HepG2 (cell line): ENCODE measurements around the gene THAP2. TPM values are rescaled to one million over a fixed set of nuclear protein-coding genes. Genes with fewer than 3 reads are reported as not detected.

Source experiments
- ARNT2 ChIP-seq: sonication (generic); formaldehyde crosslinking; IDR thresholded peaks from 2 replicates; pipeline ENCODE4 v1.8.0; 2022; ENCODE audit warnings: mild to moderate bottlenecking, low read depth, missing genetic modification reagents, moderate library complexity
- GPN1 ChIP-seq: sonication (generic); formaldehyde crosslinking; IDR thresholded peaks from 2 replicates; pipeline ENCODE4 v1.5.1; 2020; ENCODE audit warnings: missing genetic modification reagents, borderline replicate concordance
- IKZF4 ChIP-seq: sonication (generic); formaldehyde crosslinking; IDR thresholded peaks from 2 replicates; pipeline ENCODE4 v1.5.1; 2020; ENCODE audit warnings: borderline replicate concordance, mild to moderate bottlenecking, low read depth, missing genetic modification reagents; ENCODE audit errors: not compliant biosample characterization
- KDM2A ChIP-seq: sonication (generic); formaldehyde crosslinking; IDR thresholded peaks from 2 replicates; pipeline ENCODE4 v1.4.0; 2020; ENCODE audit warnings: low read depth, missing genetic modification reagents, borderline replicate concordance
- KDM5B ChIP-seq: sonication (generic); formaldehyde crosslinking; IDR thresholded peaks from 2 replicates; pipeline ENCODE4 v1.4.0; 2020; ENCODE audit warnings: missing genetic modification reagents, mild to moderate bottlenecking, borderline replicate concordance
- KLF6 ChIP-seq: IDR thresholded peaks from 2 replicates; pipeline ENCODE4 v1.8.0; 2016; ENCODE audit warnings: missing biosample characterization, missing genetic modification reagents
- MED8 ChIP-seq: sonication (generic); formaldehyde crosslinking; IDR thresholded peaks from 2 replicates; pipeline ENCODE4 v1.8.1; 2023; ENCODE audit warnings: mild to moderate bottlenecking, missing genetic modification reagents; ENCODE audit not compliant: insufficient replicate concordance
- NR1H2 ChIP-seq: sonication (generic); formaldehyde crosslinking; IDR thresholded peaks from 2 replicates; pipeline ENCODE4 v1.8.1; 2022; ENCODE audit warnings: low read depth, missing genetic modification reagents, borderline replicate concordance
- PATZ1 ChIP-seq: sonication (generic); formaldehyde crosslinking; IDR thresholded peaks from 2 replicates; pipeline ENCODE4 v1.4.0; 2020; ENCODE audit warnings: missing genetic modification reagents
- PHF21A ChIP-seq: sonication (generic); formaldehyde crosslinking; IDR thresholded peaks from 2 replicates; pipeline ENCODE4 v1.5.0; 2020; ENCODE audit warnings: mild to moderate bottlenecking, missing genetic modification reagents
- ZNF205 ChIP-seq: IDR thresholded peaks from 2 replicates; pipeline ENCODE4 v1.6.1; 2018; ENCODE audit warnings: missing biosample characterization, missing genetic modification reagents
- ZNF326 ChIP-seq: sonication (generic); formaldehyde crosslinking; IDR thresholded peaks from 2 replicates; pipeline ENCODE4 v1.4.0; 2020; ENCODE audit warnings: missing genetic modification reagents, borderline replicate concordance
- ZNF44 ChIP-seq: sonication (generic); formaldehyde crosslinking; IDR thresholded peaks from 2 replicates; pipeline ENCODE4 v1.5.1; 2020; ENCODE audit warnings: mild to moderate bottlenecking, missing genetic modification reagents
- ZNF513 ChIP-seq: sonication (generic); formaldehyde crosslinking; conservative IDR thresholded peaks from 2 replicates; pipeline ENCODE4 v1.5.0; 2020; ENCODE audit warnings: missing genetic modification reagents
- ZNF567 ChIP-seq: sonication (generic); formaldehyde crosslinking; IDR thresholded peaks from 2 replicates; pipeline ENCODE4 v1.8.1; 2023; ENCODE audit warnings: mild to moderate bottlenecking, missing genetic modification reagents, borderline replicate concordance
- ZNF616 ChIP-seq: sonication (generic); formaldehyde crosslinking; IDR thresholded peaks from 2 replicates; pipeline ENCODE4 v1.5.0; 2020; ENCODE audit warnings: low read depth, mild to moderate bottlenecking, missing genetic modification reagents
- ZNF687 ChIP-seq: sonication (generic); formaldehyde crosslinking; IDR thresholded peaks from 2 replicates; pipeline ENCODE4 v1.5.1; 2020; ENCODE audit warnings: mild to moderate bottlenecking, missing genetic modification reagents, moderate library complexity
- ZSCAN5A ChIP-seq: sonication (generic); formaldehyde crosslinking; IDR thresholded peaks from 2 replicates; pipeline ENCODE4 v1.8.0; 2022; ENCODE audit warnings: mild to moderate bottlenecking, missing genetic modification reagents, borderline replicate concordance
- polyA plus RNA-seq, 8 experiments: library from polyadenylated mRNA; depleted of rRNA in 3 of 8; stranded (reverse) in 7 of 8; unstranded in 1 of 8; fragments of >200 nt; fragmentation: Illumina TruSeq in 4 of 8; extraction: Trizol in 4 of 8; gene quantifications; 2 replicates each; pipeline versions ENCODE4 v1.2.1 to v1.2.3, GENCODE V29; 2011 to 2016; ENCODE audit warnings: low read depth in 4 of 8, missing spikeins in 1 of 8, mixed read lengths in 1 of 8; ENCODE audit not compliant: insufficient read depth in 1 of 8
- total RNA-seq, 5 experiments: library from RNA; depleted of rRNA; stranded (reverse); fragments of >200 nt; fragmentation: Illumina TruSeq; extraction: Trizol; gene quantifications; 2 replicates each; pipeline ENCODE4 v1.2.3, GENCODE V29; 2016; ENCODE audit warnings: low read depth in 1 of 5

THAP2 gene
- total and polyA plus RNA-seq, 2 of the 13 experiments (the other 11 are each of a cell fraction or from before 2014, with no cell fraction given), result 5.2 to 6.2 TPM

- TF ChIP-seq ARNT2, result peak; percentile 89
- peak; percentile 40; the same call in 1 of the 2 replicates for TF ChIP-seq ZSCAN5A (CRISPR knock-in tag)
- TF ChIP-seq KLF6 (CRISPR knock-in tag), result peak; percentile 65; the same call in 1 of the 2 replicates
- no peak for TF ChIP-seq ZNF513
- TF ChIP-seq GPN1 (CRISPR knock-in tag), result no peak
- TF ChIP-seq PATZ1 (CRISPR knock-in tag), result peak; percentile 67
- peak; percentile 85 for TF ChIP-seq MED8 (CRISPR knock-in tag)
- peak; percentile 91 for TF ChIP-seq KDM2A (CRISPR knock-in tag)
- no peak; the same call in 1 of the 2 replicates for TF ChIP-seq NR1H2 (CRISPR knock-in tag)
- TF ChIP-seq ZNF567 (CRISPR knock-in tag), result peak; percentile 97; the same call in 1 of the 2 replicates
- TF ChIP-seq PHF21A (CRISPR knock-in tag), result peak; percentile 95
- no peak for TF ChIP-seq ZNF326 (CRISPR knock-in tag)
- TF ChIP-seq KDM5B (CRISPR knock-in tag), result peak; percentile 96
- TF ChIP-seq ZNF616 (CRISPR knock-in tag), result peak; percentile 72; the same call in 1 of the 2 replicates
- peak; percentile 49; the same call in 1 of the 2 replicates for TF ChIP-seq ZNF205 (CRISPR knock-in tag)
- TF ChIP-seq IKZF4 (CRISPR knock-in tag), result peak; percentile 30
- TF ChIP-seq ZNF687 (CRISPR knock-in tag), result peak; percentile 98
- TF ChIP-seq ZNF44, result 0 out of 2 replicates have a peak, but pooled peaks have one; percentile 78
Observed at GRCh38 chr12:71685914-71686657, 22.0 kb downstream of the THAP2 start, which contains the start of gene TMEM19 (continued).
